HepG2 (cell line): ENCODE data around the gene CFAP61. TPM values are rescaled to one million over a fixed set of nuclear protein-coding genes. Genes with fewer than 3 reads are reported as not detected.

Source experiments
- AKNA ChIP-seq: sonication (generic); formaldehyde crosslinking; IDR thresholded peaks from 2 replicates; pipeline ENCODE4 v1.4.0; 2020; ENCODE audit warnings: missing genetic modification reagents, borderline replicate concordance
- BRD4 ChIP-seq: sonication (generic); formaldehyde crosslinking; IDR thresholded peaks from 2 replicates; pipeline ENCODE4 v1.4.0; 2020; ENCODE audit warnings: missing genetic modification reagents
- E2F5 ChIP-seq: sonication (generic); formaldehyde crosslinking; conservative IDR thresholded peaks from 2 replicates; pipeline ENCODE4 v1.4.0; 2020; ENCODE audit warnings: missing genetic modification reagents
- GFI1 ChIP-seq: sonication (generic); formaldehyde crosslinking; IDR thresholded peaks from 2 replicates; pipeline ENCODE4 v1.5.0; 2020; ENCODE audit warnings: missing genetic modification reagents, mild to moderate bottlenecking, borderline replicate concordance
- MIXL1 ChIP-seq: IDR thresholded peaks from 2 replicates; pipeline ENCODE4 v1.6.1; 2016
- MTF1 ChIP-seq: sonication (generic); formaldehyde crosslinking; IDR thresholded peaks from 2 replicates; pipeline ENCODE4 v1.5.0; 2020; ENCODE audit warnings: missing genetic modification reagents
- NONO ChIP-seq, 2 experiments: fragments of 450-650 bp in 1 of 2; sonication (generic) in 1 of 2; formaldehyde crosslinking in 1 of 2; IDR thresholded peaks in 1 of 2; conservative IDR thresholded peaks in 1 of 2; 2 replicates each; pipeline versions ENCODE4 v1.6.1 to v1.8.0; 2017 to 2022; ENCODE audit warnings: mild to moderate bottlenecking in 1 of 2, missing genetic modification reagents in 1 of 2, moderate library complexity in 1 of 2
- PAF1 ChIP-seq: IDR thresholded peaks from 2 replicates; pipeline ENCODE4 v1.6.1; 2016; ENCODE audit warnings: missing genetic modification reagents, missing compliant biosample characterization
- RAD21 ChIP-seq: fragments of 450-650 bp; formaldehyde crosslinking; IDR thresholded peaks from 2 replicates; pipeline ENCODE4 v1.5.0; 2020; ENCODE audit warnings: mild to moderate bottlenecking
- STAT5B ChIP-seq: sonication (generic); formaldehyde crosslinking; IDR thresholded peaks from 2 replicates; pipeline ENCODE4 v1.4.0; 2020; ENCODE audit warnings: missing genetic modification reagents
- THAP11 ChIP-seq: IDR thresholded peaks from 2 replicates; pipeline ENCODE4 v1.6.1; 2016; ENCODE audit warnings: missing biosample characterization, missing genetic modification reagents
- ZHX2 ChIP-seq, 2 experiments: sonication (generic) in 1 of 2; formaldehyde crosslinking in 1 of 2; IDR thresholded peaks; 2 replicates each; pipeline versions ENCODE4 v1.6.1 to v1.9.0; 2014 to 2022; ENCODE audit warnings: antibody characterized with exemption in 1 of 2, borderline replicate concordance in 1 of 2, inconsistent platforms in 1 of 2, low read depth in 1 of 2, missing genetic modification reagents in 1 of 2
- ZKSCAN5 ChIP-seq: sonication (generic); formaldehyde crosslinking; IDR thresholded peaks from 2 replicates; pipeline ENCODE4 v1.5.1; 2020; ENCODE audit warnings: mild to moderate bottlenecking, missing genetic modification reagents
- ZNF430 ChIP-seq: sonication (generic); formaldehyde crosslinking; IDR thresholded peaks from 2 replicates; pipeline ENCODE4 v1.9.0; 2021; ENCODE audit warnings: mild to moderate bottlenecking, missing genetic modification reagents
- ZNF577 ChIP-seq: sonication (generic); formaldehyde crosslinking; IDR thresholded peaks from 2 replicates; pipeline ENCODE4 v1.4.0; 2020; ENCODE audit warnings: mild to moderate bottlenecking, low read depth, missing genetic modification reagents, borderline replicate concordance
- polyA plus RNA-seq, 8 experiments: library from polyadenylated mRNA; depleted of rRNA in 3 of 8; stranded (reverse) in 7 of 8; unstranded in 1 of 8; fragments of >200 nt; fragmentation: Illumina TruSeq in 4 of 8; extraction: Trizol in 4 of 8; gene quantifications; 2 replicates each; pipeline versions ENCODE4 v1.2.1 to v1.2.3, GENCODE V29; 2011 to 2016; ENCODE audit warnings: low read depth in 4 of 8, missing spikeins in 1 of 8, mixed read lengths in 1 of 8; ENCODE audit not compliant: insufficient read depth in 1 of 8
- total RNA-seq, 5 experiments: library from RNA; depleted of rRNA; stranded (reverse); fragments of >200 nt; fragmentation: Illumina TruSeq; extraction: Trizol; gene quantifications; 2 replicates each; pipeline ENCODE4 v1.2.3, GENCODE V29; 2016; ENCODE audit warnings: low read depth in 1 of 5

Gene CFAP61
- total and polyA plus RNA-seq, 2 of the 13 experiments (the other 11 are each of a cell fraction or from before 2014, with no cell fraction given), result 0.27 TPM; not detected in 1

- TF ChIP-seq ZHX2 (IDR thresholded peaks at IDR 0.05; ENCODE audit: low read depth), result peak; percentile 87
- TF ChIP-seq ZHX2 (CRISPR knock-in tag; IDR thresholded peaks at IDR 0.05; ENCODE audit: borderline replicate concordance), result peak; percentile 77; the same call in 1 of the 2 replicates
- TF ChIP-seq NONO (IDR thresholded peaks at IDR 0.05), result no peak
- peak; percentile 100 for TF ChIP-seq NONO (CRISPR knock-in tag; conservative IDR thresholded peaks at IDR 0.05)
- peak; percentile 89 for TF ChIP-seq RAD21 (CRISPR knock-in tag)
- TF ChIP-seq GFI1 (CRISPR knock-in tag), result peak; percentile 91; the same call in 1 of the 2 replicates
- no peak; the same call in 1 of the 2 replicates for TF ChIP-seq PAF1 (CRISPR knock-in tag)
- 0 out of 2 replicates have a peak, but pooled peaks have one; percentile 19 for TF ChIP-seq STAT5B
- TF ChIP-seq AKNA, result no peak
- TF ChIP-seq E2F5 (CRISPR knock-in tag), result peak; percentile 90
- TF ChIP-seq ZNF430 (CRISPR knock-in tag), result peak; percentile 93
- TF ChIP-seq ZKSCAN5 (CRISPR knock-in tag), result no peak; the same call in 1 of the 2 replicates
- peak; percentile 84 for TF ChIP-seq BRD4
- TF ChIP-seq THAP11 (CRISPR knock-in tag), result peak; percentile 97
- peak; percentile 77 for TF ChIP-seq ZNF577 (CRISPR knock-in tag)
- TF ChIP-seq MIXL1 (CRISPR knock-in tag), result peak; percentile 90
- no peak; the same call in 1 of the 2 replicates for TF ChIP-seq MTF1 (CRISPR knock-in tag)
These were observed 35.1 kb upstream of the CFAP61 start, which contains the start of gene NAA20 (continued) for GRCh38 chr20:20017001-20017843.
